GM12875 (cell line): ENCODE data around the gene PFKP.
"Not testable (repeated sequence)": the region's sequence is repeated elsewhere in the genome, so short reads cannot be mapped to it uniquely, and the experiment has no call there.

Source experiments
- H3K4me3 ChIP-seq: one replicate; pipeline ENCODE4 v1.5.1; 2011; ENCODE audit warnings: low read depth, low read length, control low read depth
- CTCF ChIP-seq: IDR thresholded peaks from 2 replicates; pipeline ENCODE4 v1.5.1; 2011; ENCODE audit warnings: low read depth, mild to moderate bottlenecking, control low read depth, inconsistent platforms, low read length, moderate library complexity, borderline replicate concordance; ENCODE audit not compliant: insufficient read depth

PFKP gene

GRCh38 chr10:3167611-3168330, 100.4 kb downstream of the PFKP start:
- TF ChIP-seq CTCF = no peak
- no peak overlapping the region for H3K4me3 ChIP-seq

GRCh38 chr10:3169271-3169670, 101.9 kb downstream of the PFKP start:
- no peak for TF ChIP-seq CTCF
- no peak overlapping the region for H3K4me3 ChIP-seq

- TF ChIP-seq CTCF = no peak
- H3K4me3 ChIP-seq = no peak overlapping the region
Measured at GRCh38 chr10:3169673-3170072, 102.3 kb downstream of the PFKP start.

- not testable (repeated sequence) for H3K4me3 ChIP-seq
Measured at GRCh38 chr10:3171488-3171887, 104.1 kb downstream of the PFKP start.

GRCh38 chr10:3172081-3172445, 104.7 kb downstream of the PFKP start:
- no peak for TF ChIP-seq CTCF
- peak overlapping the region; percentile 91 for H3K4me3 ChIP-seq

- TF ChIP-seq CTCF = no peak
- peak within 1 kb of the TSS; percentile 91 for H3K4me3 ChIP-seq
Measured at GRCh38 chr10:3172446-3173170, 105.3 kb downstream of the PFKP start, which contains the start of gene PITRM1. TSS of gene PITRM1 (minus strand) at chr10:3172782. CDS start at chr10:3172772, 10 bp downstream.

- H3K4me3 ChIP-seq = peak overlapping the region; percentile 43
- no peak for TF ChIP-seq CTCF
Measured at GRCh38 chr10:3173171-3173878, 106.0 kb downstream of the PFKP start.
